Neural crest cell (in vitro differentiated cells): ENCODE data around the gene FAM13A. TPM values are rescaled to one million over a fixed set of nuclear protein-coding genes. Genes with fewer than 3 reads are reported as not detected.

Source experiments
- DNase-seq: peaks from one replicate; pipeline ENCODE4 v3.0.0; 2021; ENCODE audit warnings: low read depth, mixed read lengths, low spot score
- H3K27ac Mint-ChIP-seq: one replicate; pipeline ENCODE4 v1.8.0; 2021; ENCODE audit warnings: mild to moderate bottlenecking, mixed read lengths; ENCODE audit not compliant: unreplicated experiment
- H3K27me3 Mint-ChIP-seq: 2 replicates; pipeline ENCODE4 v1.8.0; 2021; ENCODE audit warnings: low read depth, mild to moderate bottlenecking, mixed read lengths
- H3K36me3 Mint-ChIP-seq: 2 replicates; pipeline ENCODE4 v1.8.0; 2021; ENCODE audit warnings: low read depth, mild to moderate bottlenecking, mixed read lengths
- H3K4me1 Mint-ChIP-seq: 2 replicates; pipeline ENCODE4 v1.8.0; 2021; ENCODE audit warnings: mixed read lengths
- H3K4me3 Mint-ChIP-seq: one replicate; pipeline ENCODE4 v1.8.0; 2021; ENCODE audit warnings: mild to moderate bottlenecking, mixed read lengths
- H3K9me3 Mint-ChIP-seq: 2 replicates; pipeline ENCODE4 v1.8.0; 2021; ENCODE audit warnings: mixed read lengths
- total RNA-seq: library from RNA; stranded (reverse); gene quantifications from 2 replicates; pipeline ENCODE4 v1.2.1, GENCODE V29; 2021
- TF ChIP-seq, protein P1 (sequence below): fragments of 200-600 bp; sonication (generic); conservative IDR thresholded peaks from 2 replicates; pipeline ENCODE4 v1.5.0; 2021; ENCODE audit warnings: antibody characterized with exemption, mild to moderate bottlenecking

FAM13A gene
- total RNA-seq, 1 donor from 2014 or later: 18.1 TPM

DNA sequence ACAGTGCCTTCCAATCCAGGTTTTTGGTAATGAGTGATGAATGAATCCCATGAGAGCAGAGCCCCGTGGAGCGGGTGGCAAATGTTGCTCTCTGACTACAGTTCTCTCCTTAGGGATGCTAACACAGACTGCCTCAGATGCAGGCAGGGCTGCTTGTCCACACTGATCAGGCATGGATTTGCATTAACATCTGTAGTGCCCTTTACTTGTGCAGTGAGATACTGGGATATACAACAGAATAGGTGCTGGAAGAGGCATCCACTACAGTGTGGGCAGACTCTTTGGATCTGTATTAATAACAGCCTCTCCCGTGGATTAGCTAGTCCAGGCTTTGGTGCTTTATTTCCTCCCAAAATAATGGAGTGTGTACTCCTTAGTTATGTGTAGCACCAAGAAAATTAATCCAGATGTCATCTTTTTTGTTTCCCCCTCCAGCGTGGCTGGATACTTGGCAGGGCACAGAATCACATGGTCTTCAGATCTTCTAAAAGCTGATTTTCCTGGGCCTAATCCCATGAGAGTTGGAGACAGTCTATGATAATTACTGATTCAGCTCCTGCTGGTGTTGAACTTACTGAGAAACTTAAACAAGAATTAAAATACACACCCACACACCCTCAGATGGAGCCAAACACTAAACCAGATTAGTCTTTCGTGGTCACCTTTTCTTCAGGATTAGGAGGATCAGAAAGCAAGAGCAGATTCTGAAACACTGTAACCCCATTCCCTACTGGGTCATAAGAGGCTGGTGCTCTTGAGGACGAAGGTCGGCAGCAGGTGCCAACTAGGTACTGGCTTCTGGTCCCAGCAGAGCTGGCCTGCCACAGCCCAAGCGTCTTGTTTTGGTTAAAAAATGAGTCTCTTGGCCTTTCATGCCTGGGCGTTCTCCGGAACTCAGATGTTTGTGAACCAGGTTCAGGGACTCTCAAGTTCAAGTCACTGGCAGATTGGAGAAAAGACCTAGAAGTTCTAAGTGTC lies 336.2 kb downstream of the FAM13A start:
- H3K27ac Mint-ChIP-seq: no peak overlapping the region

DNA sequence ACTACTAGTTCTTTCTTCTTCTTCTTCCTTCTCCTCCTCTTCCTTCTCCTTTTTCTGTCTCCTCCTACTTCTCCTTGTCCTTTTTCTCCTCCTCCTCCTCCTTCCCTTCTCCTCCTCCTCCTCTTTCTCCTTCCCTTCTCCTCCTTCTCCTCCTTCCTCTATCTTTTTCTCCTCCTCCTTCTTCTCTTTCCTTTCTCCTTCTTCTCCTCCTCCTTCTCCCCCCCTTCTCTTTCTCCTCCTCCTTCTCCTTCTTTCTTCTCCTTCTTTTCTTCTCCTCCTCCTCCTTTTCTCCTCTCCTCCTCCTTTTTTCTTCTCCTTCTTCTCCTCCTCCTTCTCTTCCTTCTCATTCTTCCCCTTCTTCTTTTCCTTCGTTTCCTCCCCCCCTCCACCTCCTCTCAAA lies 337.6 kb downstream of the FAM13A start:
- Mint-ChIP-seq H3K4me1 (no peaks in the 10 kb centered on the region), H3K9me3 (peaks cover 27% of the 10 kb centered on the region), H3K36me3 (peaks cover 55% of the 10 kb centered on the region), H3K27ac (no peak overlapping the region), H3K4me3 (no peak overlapping the region), H3K27me3 (no peaks in the 10 kb centered on the region)
- no peak for DNase-seq
- TF ChIP-seq, protein P1, sequence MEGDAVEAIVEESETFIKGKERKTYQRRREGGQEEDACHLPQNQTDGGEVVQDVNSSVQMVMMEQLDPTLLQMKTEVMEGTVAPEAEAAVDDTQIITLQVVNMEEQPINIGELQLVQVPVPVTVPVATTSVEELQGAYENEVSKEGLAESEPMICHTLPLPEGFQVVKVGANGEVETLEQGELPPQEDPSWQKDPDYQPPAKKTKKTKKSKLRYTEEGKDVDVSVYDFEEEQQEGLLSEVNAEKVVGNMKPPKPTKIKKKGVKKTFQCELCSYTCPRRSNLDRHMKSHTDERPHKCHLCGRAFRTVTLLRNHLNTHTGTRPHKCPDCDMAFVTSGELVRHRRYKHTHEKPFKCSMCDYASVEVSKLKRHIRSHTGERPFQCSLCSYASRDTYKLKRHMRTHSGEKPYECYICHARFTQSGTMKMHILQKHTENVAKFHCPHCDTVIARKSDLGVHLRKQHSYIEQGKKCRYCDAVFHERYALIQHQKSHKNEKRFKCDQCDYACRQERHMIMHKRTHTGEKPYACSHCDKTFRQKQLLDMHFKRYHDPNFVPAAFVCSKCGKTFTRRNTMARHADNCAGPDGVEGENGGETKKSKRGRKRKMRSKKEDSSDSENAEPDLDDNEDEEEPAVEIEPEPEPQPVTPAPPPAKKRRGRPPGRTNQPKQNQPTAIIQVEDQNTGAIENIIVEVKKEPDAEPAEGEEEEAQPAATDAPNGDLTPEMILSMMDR: no peak

More for the DNA sequence above, 336.2 kb downstream of the FAM13A start:
- DNase-seq: no peak
- H3K4me1 Mint-ChIP-seq: no peaks in the 10 kb centered on the region
- H3K4me3 Mint-ChIP-seq: no peak overlapping the region
- peaks cover 20% of the 10 kb centered on the region for H3K9me3 Mint-ChIP-seq
- H3K27me3 Mint-ChIP-seq: no peaks in the 10 kb centered on the region
- TF ChIP-seq, protein P1: no peak
- H3K36me3 Mint-ChIP-seq: peaks cover 44% of the 10 kb centered on the region

GRCh38 chr4:88718098-88718497 lies 338.9 kb downstream of the FAM13A start:
- DNase-seq: no peak
- peaks cover 63% of the 10 kb centered on the region for H3K36me3 Mint-ChIP-seq
- peaks cover 33% of the 10 kb centered on the region for H3K9me3 Mint-ChIP-seq
- TF ChIP-seq, protein P1: no peak
- H3K27ac Mint-ChIP-seq: no peak overlapping the region
- H3K4me3 Mint-ChIP-seq: no peak overlapping the region
- H3K27me3 Mint-ChIP-seq: no peaks in the 10 kb centered on the region
- H3K4me1 Mint-ChIP-seq: no peaks in the 10 kb centered on the region

GRCh38 chr4:88713782-88714181 lies 343.2 kb downstream of the FAM13A start:
- Mint-ChIP-seq H3K27me3 (no peaks in the 10 kb centered on the region), H3K36me3 (peaks cover 59% of the 10 kb centered on the region), H3K9me3 (peaks cover 42% of the 10 kb centered on the region), H3K4me1 (no peaks in the 10 kb centered on the region), H3K27ac (no peak overlapping the region), H3K4me3 (no peak overlapping the region)
- no peak for DNase-seq
- TF ChIP-seq, protein P1: no peak

DNA sequence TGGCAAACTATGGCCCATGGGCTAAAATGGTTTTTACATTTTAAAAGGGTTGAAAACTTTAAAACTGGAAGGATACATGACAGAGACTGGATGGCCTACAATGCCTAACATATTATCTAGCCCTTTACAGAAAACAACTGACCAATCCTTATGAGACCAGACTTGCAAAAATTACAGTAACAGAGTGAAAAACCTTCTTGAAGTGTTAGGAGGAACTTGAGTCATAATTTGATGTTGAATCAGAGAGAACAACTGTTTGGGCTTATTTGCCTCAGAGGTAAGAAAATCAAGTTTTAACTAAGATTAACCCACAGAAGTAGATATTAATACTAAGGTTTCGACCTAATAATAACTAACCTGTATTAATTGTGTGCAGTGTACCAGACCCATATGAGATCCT lies 347.0 kb downstream of the FAM13A start:
- no peak for DNase-seq
- H3K4me1 Mint-ChIP-seq: peaks cover 11% of the 10 kb centered on the region
- no peaks in the 10 kb centered on the region for H3K27me3 Mint-ChIP-seq
- peaks cover 17% of the 10 kb centered on the region for H3K9me3 Mint-ChIP-seq
- TF ChIP-seq, protein P1: no peak
- H3K27ac Mint-ChIP-seq: no peak overlapping the region
- H3K4me3 Mint-ChIP-seq: no peak overlapping the region
- peaks cover 27% of the 10 kb centered on the region for H3K36me3 Mint-ChIP-seq
